AG04450 (cell line): ENCODE data around the gene MC2R. TPM values are rescaled to one million over a fixed set of nuclear protein-coding genes. Genes with fewer than 3 reads are reported as not detected.

ENCODE experiments used
- CTCF ChIA-PET: fragments of 300-600, 350-600 bp; formaldehyde crosslinking; extraction: SDS; loops from one replicate; lab custom pipeline; 2022; ENCODE audit warnings: antibody characterized with exemption, inconsistent platforms; lab: Charles Lee
- POLR2A ChIA-PET: fragments of 350-600 bp; formaldehyde crosslinking; extraction: SDS; loops from one replicate; lab custom pipeline; 2021; ENCODE audit warnings: antibody characterized with exemption, inconsistent platforms; lab: Yijun Ruan, JAX
- DNase-seq: peaks from one replicate; pipeline ENCODE4 v3.0.0-alpha.2; 2011; ENCODE audit warnings: low read depth, low spot score
- H3K27ac ChIP-seq: one replicate; pipeline ENCODE4 v1.5.1; 2012; ENCODE audit warnings: low read depth, low read length, control low read depth
- H3K27me3 ChIP-seq: one replicate; pipeline ENCODE4 v1.6.0; 2012; ENCODE audit warnings: low read length; ENCODE audit not compliant: control insufficient read depth, insufficient read depth
- H3K4me3 ChIP-seq: 2 replicates; pipeline ENCODE4 v1.5.1; 2011; ENCODE audit warnings: mild to moderate bottlenecking, low read depth, low read length, control low read depth
- H3K9me3 ChIP-seq: 2 replicates; pipeline ENCODE4 v1.5.1; 2012; ENCODE audit warnings: low read length; ENCODE audit not compliant: control insufficient read depth, insufficient read depth
- polyA plus RNA-seq: library from polyadenylated mRNA; depleted of rRNA; stranded (reverse); fragments of >200 nt; gene quantifications from 2 replicates; pipeline ENCODE4 v1.2.3, GENCODE V29; 2011
- TF ChIP-seq, protein P1 (sequence below): IDR thresholded peaks from 2 replicates; pipeline ENCODE4 v1.5.1; 2011; ENCODE audit warnings: low read depth, low read length, control low read depth, inconsistent platforms

The MC2R gene
- polyA plus RNA-seq, 1 experiment = not detected

DNA sequence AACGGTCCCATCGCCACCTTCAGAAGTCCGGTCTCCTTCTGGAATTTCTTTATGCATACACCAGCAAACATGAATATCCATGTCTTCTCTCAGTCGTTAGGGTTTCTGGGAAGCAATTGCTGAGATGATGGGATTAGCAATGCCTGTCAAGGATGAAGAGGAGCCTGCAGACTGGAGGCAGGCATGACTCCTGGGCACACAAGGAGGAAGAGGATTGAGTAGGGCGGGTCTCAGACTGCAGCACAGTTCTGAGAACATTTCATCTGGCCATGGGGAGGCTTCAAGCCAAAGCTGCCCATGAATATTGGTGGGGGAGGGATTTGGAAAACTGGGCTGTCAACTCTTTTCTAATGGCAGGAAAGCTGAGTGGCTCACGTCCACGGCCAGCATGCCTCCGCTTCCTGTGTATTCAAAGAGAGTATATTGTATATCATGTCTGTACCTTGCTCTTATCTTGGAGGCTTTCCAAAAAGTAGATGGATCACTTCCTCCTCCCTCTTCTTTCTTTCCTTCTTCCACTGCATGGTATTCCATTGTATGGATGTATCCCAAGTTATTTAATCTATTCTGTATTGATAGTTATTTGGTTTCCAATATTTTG lies 24.5 kb downstream of the MC2R start:
- Histone ChIP-seq H3K27ac (no peak overlapping the region), H3K9me3 (peaks cover 51% of the 10 kb centered on the region), H3K27me3 (no peaks in the 10 kb centered on the region), H3K4me3 (no peak overlapping the region)
- ChIA-PET POLR2A (no interaction called here), CTCF (no interaction called here)
- TF ChIP-seq, protein P1, sequence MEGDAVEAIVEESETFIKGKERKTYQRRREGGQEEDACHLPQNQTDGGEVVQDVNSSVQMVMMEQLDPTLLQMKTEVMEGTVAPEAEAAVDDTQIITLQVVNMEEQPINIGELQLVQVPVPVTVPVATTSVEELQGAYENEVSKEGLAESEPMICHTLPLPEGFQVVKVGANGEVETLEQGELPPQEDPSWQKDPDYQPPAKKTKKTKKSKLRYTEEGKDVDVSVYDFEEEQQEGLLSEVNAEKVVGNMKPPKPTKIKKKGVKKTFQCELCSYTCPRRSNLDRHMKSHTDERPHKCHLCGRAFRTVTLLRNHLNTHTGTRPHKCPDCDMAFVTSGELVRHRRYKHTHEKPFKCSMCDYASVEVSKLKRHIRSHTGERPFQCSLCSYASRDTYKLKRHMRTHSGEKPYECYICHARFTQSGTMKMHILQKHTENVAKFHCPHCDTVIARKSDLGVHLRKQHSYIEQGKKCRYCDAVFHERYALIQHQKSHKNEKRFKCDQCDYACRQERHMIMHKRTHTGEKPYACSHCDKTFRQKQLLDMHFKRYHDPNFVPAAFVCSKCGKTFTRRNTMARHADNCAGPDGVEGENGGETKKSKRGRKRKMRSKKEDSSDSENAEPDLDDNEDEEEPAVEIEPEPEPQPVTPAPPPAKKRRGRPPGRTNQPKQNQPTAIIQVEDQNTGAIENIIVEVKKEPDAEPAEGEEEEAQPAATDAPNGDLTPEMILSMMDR = no peak
- no peak for DNase-seq

DNA sequence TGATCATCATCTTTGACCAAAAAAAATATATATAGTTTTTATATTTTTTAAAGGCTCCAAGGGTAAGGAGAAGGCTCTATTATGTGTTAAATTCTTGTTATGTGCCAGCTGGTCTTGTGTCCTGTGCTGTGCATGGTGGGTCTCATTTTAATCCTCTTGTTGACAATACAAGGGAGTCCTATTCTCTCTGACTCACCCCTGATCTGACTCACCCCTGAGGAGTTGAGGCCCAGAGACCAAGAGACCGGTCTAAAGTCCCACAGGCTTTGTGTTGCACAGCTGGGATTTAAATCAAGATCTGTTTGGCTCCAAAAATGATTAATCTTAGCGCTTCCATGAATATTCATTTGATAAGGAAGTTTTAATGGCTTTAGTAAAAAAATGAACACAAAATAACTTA lies 25.7 kb downstream of the MC2R start:
- Histone ChIP-seq H3K27me3 (no peaks in the 10 kb centered on the region), H3K9me3 (peaks cover 50% of the 10 kb centered on the region), H3K4me3 (no peak overlapping the region), H3K27ac (no peak overlapping the region)
- ChIA-PET CTCF (no interaction called here), POLR2A (no interaction called here)
- TF ChIP-seq, protein P1 = no peak
- no peak for DNase-seq

DNA sequence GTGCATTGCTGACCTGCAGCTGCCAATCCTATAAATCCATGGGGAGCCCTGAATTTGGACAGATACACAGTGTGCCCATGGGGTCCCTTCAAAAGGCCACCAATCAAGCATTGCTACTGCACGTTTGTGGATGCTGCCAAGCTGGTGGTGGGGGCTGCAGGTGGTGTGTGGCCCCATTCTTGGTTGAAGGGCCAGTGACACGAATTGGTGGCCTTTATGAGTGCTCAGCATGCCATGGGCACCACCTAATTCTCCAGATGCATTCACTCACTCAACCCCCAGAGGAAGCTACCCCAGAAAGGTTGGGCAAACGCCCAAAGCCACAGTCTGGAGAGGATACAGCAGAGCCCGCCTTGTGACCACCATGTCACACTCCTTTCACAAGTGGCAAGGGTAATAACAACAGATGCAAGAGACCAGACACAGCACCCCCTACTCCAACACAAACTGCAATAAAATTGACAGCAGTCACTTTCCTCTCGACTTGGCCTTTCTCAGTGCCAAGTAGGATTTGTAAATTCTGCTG lies 27.1 kb downstream of the MC2R start:
- TF ChIP-seq, protein P1 = no peak
- POLR2A ChIA-PET = no interaction called here
- Histone ChIP-seq H3K27ac (no peak overlapping the region), H3K9me3 (peaks cover 52% of the 10 kb centered on the region), H3K27me3 (no peaks in the 10 kb centered on the region), H3K4me3 (no peak overlapping the region)
- CTCF ChIA-PET = no interaction called here
- no peak for DNase-seq

DNA sequence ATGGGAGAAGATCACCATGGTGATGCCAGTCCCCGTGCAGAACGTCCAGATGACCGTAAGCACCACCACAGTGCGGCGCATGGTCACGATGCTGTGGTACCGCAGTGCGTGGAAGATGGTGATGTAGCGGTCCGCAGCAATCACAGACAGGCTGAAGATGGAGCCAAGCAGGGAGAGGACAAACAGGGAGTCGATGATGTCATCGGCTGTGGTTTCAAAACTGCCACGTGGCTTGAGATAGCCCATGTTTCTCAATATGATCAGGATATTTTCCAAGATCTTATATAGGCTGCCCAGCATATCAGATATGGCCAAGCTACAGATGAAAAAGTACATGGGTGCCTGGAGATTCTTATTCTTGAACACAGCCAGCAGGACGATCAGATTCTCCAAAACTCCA lies 30.3 kb downstream of the MC2R start:
- CTCF ChIA-PET = no interaction called here
- Histone ChIP-seq H3K27ac (no peak overlapping the region), H3K4me3 (no peak overlapping the region), H3K9me3 (peaks cover 53% of the 10 kb centered on the region), H3K27me3 (no peaks in the 10 kb centered on the region)
- POLR2A ChIA-PET = no interaction called here
- no peak for DNase-seq
- TF ChIP-seq, protein P1 = no peak

DNA sequence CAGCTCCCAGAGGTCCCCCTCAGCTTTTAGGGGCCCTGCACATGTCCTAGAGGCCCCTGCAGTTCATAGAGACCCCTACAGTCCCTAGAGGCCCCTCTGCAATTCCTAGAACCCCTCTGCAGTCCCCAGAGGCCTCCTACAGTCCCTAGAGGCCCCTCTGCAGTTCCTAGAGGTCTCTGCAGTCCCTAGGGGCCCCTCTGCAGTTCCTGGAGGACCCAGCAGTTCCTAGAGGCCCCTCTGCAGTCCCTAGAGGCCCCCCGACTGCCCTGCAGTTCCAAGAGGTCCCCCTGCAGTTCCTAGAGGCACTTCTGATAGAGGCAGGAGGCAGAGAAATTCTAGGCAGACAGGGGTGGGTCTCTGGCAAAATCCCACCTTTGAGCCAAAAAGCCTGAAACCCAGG lies 35.4 kb downstream of the MC2R start:
- Histone ChIP-seq H3K27ac (no peak overlapping the region), H3K27me3 (no peaks in the 10 kb centered on the region), H3K4me3 (no peak overlapping the region), H3K9me3 (peaks cover 39% of the 10 kb centered on the region)
- ChIA-PET POLR2A (no interaction called here), CTCF (no interaction called here)
- no peak for DNase-seq
- TF ChIP-seq, protein P1 = no peak
